Globus pallidus (tissue), 1 donor: ENCODE results near the gene PFKFB3.
A peak's percentile ranks its signal among the peaks of the same experiment; 100 is the strongest.
"Not testable (repeated sequence)": the region's sequence is repeated elsewhere in the genome, so short reads cannot be mapped to it uniquely, and the experiment has no call there.

Experiments used
- DNase-seq: peaks from one replicate; pipeline ENCODE4 v3.0.0-alpha.2; 2015; ENCODE audit warnings: low spot score

Gene PFKFB3

GRCh38 chr10:6178581-6178980 lies 24.2 kb upstream of the PFKFB3 start:
- no peak for DNase-seq

- no peak for DNase-seq
These were observed 23.7 kb upstream of the PFKFB3 start for GRCh38 chr10:6179078-6179477.

GRCh38 chr10:6180480-6181110 lies 22.1 kb upstream of the PFKFB3 start:
- no peak for DNase-seq

- DNase-seq, result no peak
These were observed 21.5 kb upstream of the PFKFB3 start for GRCh38 chr10:6181249-6181648.

GRCh38 chr10:6182454-6183098 lies 20.2 kb upstream of the PFKFB3 start:
- DNase-seq, result no peak

GRCh38 chr10:6185039-6185716 lies 17.6 kb upstream of the PFKFB3 start:
- no peak for DNase-seq

- DNase-seq, result no peak
These were observed 15.9 kb upstream of the PFKFB3 start for GRCh38 chr10:6186894-6187256.

- no peak for DNase-seq
These were observed 15.5 kb upstream of the PFKFB3 start for GRCh38 chr10:6187278-6187677.

- DNase-seq, result not testable (repeated sequence)
These were observed 12.7 kb upstream of the PFKFB3 start for GRCh38 chr10:6190033-6190432.

- no peak for DNase-seq
These were observed 11.6 kb upstream of the PFKFB3 start for GRCh38 chr10:6191147-6191546.

- no peak for DNase-seq
These were observed 11.2 kb upstream of the PFKFB3 start for GRCh38 chr10:6191569-6191968.

- not testable (repeated sequence) for DNase-seq
These were observed 9.4 kb upstream of the PFKFB3 start for GRCh38 chr10:6193342-6193741.

- DNase-seq, result no peak
These were observed 8.4 kb upstream of the PFKFB3 start for GRCh38 chr10:6194311-6194710.

- DNase-seq, result no peak
These were observed 7.4 kb upstream of the PFKFB3 start for GRCh38 chr10:6195376-6195775.

GRCh38 chr10:6195846-6196245 lies 6.9 kb upstream of the PFKFB3 start:
- no peak for DNase-seq

- not testable (repeated sequence) for DNase-seq
These were observed 6.2 kb upstream of the PFKFB3 start for GRCh38 chr10:6196524-6196923.

- DNase-seq, result no peak
These were observed 5.4 kb upstream of the PFKFB3 start for GRCh38 chr10:6197321-6197720.

GRCh38 chr10:6198171-6198570 lies 4.6 kb upstream of the PFKFB3 start:
- no peak for DNase-seq

- no peak for DNase-seq
These were observed 3.5 kb upstream of the PFKFB3 start for GRCh38 chr10:6199131-6199733.

GRCh38 chr10:6200440-6200733 lies 2.3 kb upstream of the PFKFB3 start:
- DNase-seq, result no peak

- DNase-seq, result peak; percentile 34
These were observed 1.8 kb upstream of the PFKFB3 start for GRCh38 chr10:6200734-6201515.

GRCh38 chr10:6201516-6201975 lies 1.2 kb upstream of the PFKFB3 start:
- DNase-seq, result peak; percentile 64
